Nephron progenitor cell (in vitro differentiated cells): Measurements from ENCODE around the gene USP13.
A peak's percentile ranks its signal among the peaks of the same experiment; 100 is the strongest.

Experiments
- DNase-seq: peaks from one replicate; pipeline ENCODE4 v3.0.0; 2021
- H3K27ac Mint-ChIP-seq: 2 replicates; pipeline ENCODE4 v1.8.0; 2021; ENCODE audit warnings: mild to moderate bottlenecking, moderate library complexity, mixed read lengths
- H3K27me3 Mint-ChIP-seq: 2 replicates; pipeline ENCODE4 v1.8.0; 2021; ENCODE audit warnings: mild to moderate bottlenecking, low read depth, mixed read lengths; ENCODE audit not compliant: poor library complexity
- H3K36me3 Mint-ChIP-seq: 2 replicates; pipeline ENCODE4 v1.8.0; 2021; ENCODE audit warnings: low read depth, mixed read lengths
- H3K4me1 Mint-ChIP-seq: 2 replicates; pipeline ENCODE4 v1.8.0; 2021; ENCODE audit warnings: mixed read lengths
- H3K4me3 Mint-ChIP-seq: 2 replicates; pipeline ENCODE4 v1.8.0; 2021; ENCODE audit warnings: mild to moderate bottlenecking, moderate library complexity, mixed read lengths
- H3K9me3 Mint-ChIP-seq: 2 replicates; pipeline ENCODE4 v1.8.0; 2021; ENCODE audit warnings: mild to moderate bottlenecking, moderate library complexity, mixed read lengths
- CTCF ChIP-seq: fragments of 200-600 bp; sonication (generic); IDR thresholded peaks from 2 replicates; pipeline ENCODE4 v1.5.0; 2021; ENCODE audit warnings: antibody characterized with exemption

USP13 gene

DNA sequence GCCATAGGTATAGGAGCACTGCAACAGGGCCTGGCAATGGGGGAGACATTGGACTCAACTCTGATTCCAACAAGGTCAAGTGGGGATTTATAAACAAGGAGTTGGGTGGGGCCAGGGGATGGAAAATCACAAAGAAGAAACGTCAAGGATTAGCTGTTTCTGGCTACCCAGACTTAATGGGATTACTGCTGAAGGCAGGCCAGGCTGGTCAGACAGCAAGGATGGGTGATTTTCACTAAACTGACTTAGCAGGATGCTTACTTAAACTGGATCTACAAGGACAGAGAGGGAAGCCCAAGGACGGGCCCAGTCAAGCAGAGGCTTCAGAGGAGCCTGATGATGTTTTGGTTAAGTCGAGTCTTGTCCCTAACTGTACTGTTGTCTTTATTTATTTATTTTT is 76.2 kb downstream of the USP13 start:
- Mint-ChIP-seq H3K9me3 (peaks cover 13% of the 10 kb centered on the region), H3K4me3 (no peak overlapping the region), H3K27me3 (no peaks in the 10 kb centered on the region), H3K4me1 (no peaks in the 10 kb centered on the region), H3K27ac (no peak overlapping the region), H3K36me3 (peaks cover 62% of the 10 kb centered on the region)
- DNase-seq, result no peak
- TF ChIP-seq CTCF, result no peak

DNA sequence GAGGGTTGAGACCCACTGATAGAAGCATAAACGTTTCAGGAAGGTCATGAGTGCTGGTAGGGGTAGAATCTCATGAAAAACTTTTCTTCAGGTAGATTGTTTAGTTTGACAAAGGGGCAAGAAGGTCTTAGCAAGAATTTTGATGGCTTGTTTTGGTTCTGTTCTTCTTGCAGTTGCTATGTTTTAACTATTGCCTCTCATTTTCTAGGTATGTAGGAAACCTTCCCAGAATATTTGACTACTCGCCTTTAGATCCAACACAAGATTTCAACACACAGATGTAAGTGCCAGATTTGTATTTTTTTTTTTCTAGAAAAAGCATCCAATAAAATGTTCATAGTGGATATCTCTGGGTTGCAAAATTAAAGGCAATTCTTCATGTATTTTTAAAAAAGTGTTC is 77.1 kb downstream of the USP13 start:
- no peak overlapping the region for H3K27ac Mint-ChIP-seq
- H3K4me1 Mint-ChIP-seq, result no peaks in the 10 kb centered on the region
- DNase-seq, result no peak
- no peaks in the 10 kb centered on the region for H3K27me3 Mint-ChIP-seq
- no peak overlapping the region for H3K4me3 Mint-ChIP-seq
- H3K36me3 Mint-ChIP-seq, result peaks cover 57% of the 10 kb centered on the region
- H3K9me3 Mint-ChIP-seq, result peaks cover 13% of the 10 kb centered on the region
- no peak for TF ChIP-seq CTCF

DNA sequence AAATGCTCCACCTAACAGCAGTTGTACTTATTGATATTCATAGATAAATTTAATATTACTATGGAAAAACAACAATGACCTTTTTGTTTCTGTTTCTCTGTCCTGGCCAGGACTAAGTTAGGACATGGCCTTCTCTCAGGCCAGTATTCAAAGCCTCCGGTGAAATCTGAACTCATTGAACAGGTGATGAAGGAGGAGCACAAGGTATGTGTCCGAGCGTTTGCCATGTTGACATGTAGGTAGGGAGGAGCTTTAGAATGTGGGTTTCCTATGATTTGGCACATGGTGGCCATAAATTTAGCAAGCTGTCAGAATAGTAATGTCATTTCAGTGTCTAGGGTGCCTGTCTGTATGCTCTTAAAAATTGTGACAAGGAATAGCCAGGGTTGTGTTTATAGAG is 77.7 kb downstream of the USP13 start:
- no peak for DNase-seq
- TF ChIP-seq CTCF, result no peak
- Mint-ChIP-seq H3K27me3 (no peaks in the 10 kb centered on the region), H3K27ac (no peak overlapping the region), H3K9me3 (peaks cover 13% of the 10 kb centered on the region), H3K4me1 (no peaks in the 10 kb centered on the region), H3K36me3 (peaks cover 52% of the 10 kb centered on the region), H3K4me3 (no peak overlapping the region)

GRCh38 chr3:179731544-179731943 is 78.7 kb downstream of the USP13 start:
- H3K27me3 Mint-ChIP-seq, result no peaks in the 10 kb centered on the region
- H3K4me1 Mint-ChIP-seq, result no peaks in the 10 kb centered on the region
- no peak for TF ChIP-seq CTCF
- H3K9me3 Mint-ChIP-seq, result peaks cover 4% of the 10 kb centered on the region
- H3K4me3 Mint-ChIP-seq, result no peak overlapping the region
- H3K36me3 Mint-ChIP-seq, result peaks cover 41% of the 10 kb centered on the region
- H3K27ac Mint-ChIP-seq, result no peak overlapping the region
- no peak for DNase-seq

- no peak for DNase-seq
- Mint-ChIP-seq H3K9me3 (no peaks in the 10 kb centered on the region), H3K27me3 (no peaks in the 10 kb centered on the region), H3K36me3 (peaks cover 37% of the 10 kb centered on the region), H3K4me3 (no peak overlapping the region), H3K27ac (peak overlapping the region; percentile 47), H3K4me1 (no peaks in the 10 kb centered on the region)
- no peak for TF ChIP-seq CTCF
Measured at GRCh38 chr3:179732661-179733348, 80.0 kb downstream of the USP13 start.

DNA sequence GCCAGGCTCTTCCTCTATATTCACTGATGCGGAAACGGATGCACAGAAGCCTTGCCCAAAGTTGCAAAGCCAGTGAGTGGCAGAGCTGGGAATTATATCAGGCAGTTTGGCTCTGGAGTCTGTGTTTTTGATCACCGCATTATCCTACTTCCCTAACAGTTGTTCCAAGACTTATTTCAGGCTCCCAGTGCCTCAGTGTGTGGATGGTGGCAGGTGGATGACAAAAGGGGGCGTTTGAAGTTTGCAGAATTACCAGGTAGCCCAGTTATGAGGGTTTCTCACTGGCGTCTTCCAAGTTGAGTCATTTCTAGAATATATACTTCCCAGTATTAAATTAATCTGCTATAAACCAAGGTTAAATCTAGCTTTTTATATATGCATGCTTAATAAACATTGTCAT is 81.0 kb downstream of the USP13 start:
- H3K9me3 Mint-ChIP-seq, result no peaks in the 10 kb centered on the region
- TF ChIP-seq CTCF, result no peak
- no peak for DNase-seq
- no peak overlapping the region for H3K27ac Mint-ChIP-seq
- H3K4me3 Mint-ChIP-seq, result no peak overlapping the region
- peaks cover 35% of the 10 kb centered on the region for H3K36me3 Mint-ChIP-seq
- H3K4me1 Mint-ChIP-seq, result no peaks in the 10 kb centered on the region
- H3K27me3 Mint-ChIP-seq, result no peaks in the 10 kb centered on the region
